ENCODE measurements around the gene SHISA2.

SHISA2 gene

GRCh38 chr13:26047040-26047439 is 4.8 kb downstream of the SHISA2 start:
- no peak for DNase-seq

GRCh38 chr13:26046639-26047038 is 5.2 kb downstream of the SHISA2 start:
- no peak for DNase-seq

DNA sequence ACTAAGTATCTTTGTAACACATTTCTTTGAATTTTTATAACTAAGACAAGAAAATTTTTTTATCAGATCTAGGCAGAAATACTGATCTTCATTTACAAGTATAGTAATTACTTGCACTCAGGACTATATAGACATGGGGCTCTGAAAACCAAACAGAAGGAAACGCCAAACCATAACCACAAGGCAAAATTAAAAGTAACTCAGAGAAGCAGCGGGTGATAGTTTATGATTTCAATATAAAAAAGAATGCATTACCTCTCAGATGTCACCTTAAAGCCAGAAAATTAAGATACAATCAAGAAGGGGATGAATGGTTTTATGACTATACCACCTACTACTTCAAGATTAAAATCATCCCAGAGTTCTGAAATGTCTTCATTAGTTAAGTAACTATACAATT is 6.7 kb downstream of the SHISA2 start:
- no peak for DNase-seq

GRCh38 chr13:26042785-26043184 is 9.0 kb downstream of the SHISA2 start:
- DNase-seq = no peak

- no peak for DNase-seq
Observed at GRCh38 chr13:26041444-26041843, 10.4 kb downstream of the SHISA2 start.

DNA sequence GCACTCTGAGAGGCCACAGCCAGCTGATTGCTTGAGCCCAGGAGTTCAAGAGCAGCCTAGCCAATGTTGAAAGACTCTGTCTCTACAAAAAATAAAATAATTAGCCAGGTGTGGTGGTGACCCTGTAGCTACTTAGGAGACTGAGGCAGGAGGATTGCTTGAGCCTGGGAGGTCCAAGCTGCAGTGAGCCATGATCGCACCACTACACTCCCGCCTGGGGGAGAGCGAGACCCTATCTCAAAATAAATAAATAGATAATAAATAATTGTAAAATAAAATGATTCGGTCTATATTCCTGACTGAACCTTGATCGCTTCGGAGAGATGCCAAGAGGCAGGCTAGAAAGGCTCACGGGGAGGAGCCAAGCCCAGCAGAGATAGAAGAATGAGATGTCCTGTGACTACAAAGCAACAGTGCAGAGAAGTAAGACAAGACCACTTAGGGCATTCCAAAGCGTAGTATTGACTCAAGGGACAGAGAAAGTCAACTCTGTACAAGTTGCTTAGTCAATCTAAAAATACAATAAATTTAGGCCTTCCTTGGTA is 12.8 kb downstream of the SHISA2 start:
- no peak for DNase-seq

DNA sequence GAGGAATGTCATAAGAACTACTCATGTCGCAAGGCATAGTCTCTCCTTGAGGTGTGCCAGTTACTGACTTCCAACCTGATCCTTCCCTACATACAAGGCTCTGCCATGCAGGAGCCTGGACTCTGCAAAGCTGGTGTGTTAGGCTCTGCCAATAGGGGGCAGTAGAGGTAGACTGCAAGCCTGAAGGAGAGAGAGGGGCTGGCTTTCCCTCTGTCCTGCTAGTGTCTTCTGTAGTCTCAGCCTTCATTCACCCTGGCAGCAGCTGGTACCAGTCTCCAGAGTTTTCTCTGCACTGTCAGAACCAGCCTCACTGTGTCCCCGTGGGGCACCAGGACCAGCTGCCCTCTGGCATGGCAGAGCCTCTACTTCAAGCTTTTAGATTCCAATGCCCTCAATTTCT is 14.5 kb downstream of the SHISA2 start:
- no peak for DNase-seq

DNA sequence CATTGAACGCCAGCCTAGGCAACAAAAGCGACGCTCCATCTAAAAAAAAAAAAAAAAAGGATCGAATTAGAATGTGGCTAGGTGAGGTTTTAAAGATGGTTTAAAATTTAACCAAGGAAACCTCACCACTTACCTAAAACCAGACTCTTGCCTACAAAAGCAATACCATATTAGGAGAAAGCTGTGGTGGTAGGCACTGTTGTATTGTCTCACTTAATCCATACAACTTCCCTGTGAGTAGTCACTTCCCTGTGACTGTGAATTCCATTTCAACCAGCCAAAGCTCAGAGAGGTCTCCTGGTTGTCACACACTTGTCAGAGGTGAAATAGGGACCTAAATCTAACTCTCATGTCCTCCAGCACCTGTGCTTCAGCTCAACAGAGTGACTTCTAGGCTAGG is 15.4 kb downstream of the SHISA2 start:
- DNase-seq = no peak

DNA sequence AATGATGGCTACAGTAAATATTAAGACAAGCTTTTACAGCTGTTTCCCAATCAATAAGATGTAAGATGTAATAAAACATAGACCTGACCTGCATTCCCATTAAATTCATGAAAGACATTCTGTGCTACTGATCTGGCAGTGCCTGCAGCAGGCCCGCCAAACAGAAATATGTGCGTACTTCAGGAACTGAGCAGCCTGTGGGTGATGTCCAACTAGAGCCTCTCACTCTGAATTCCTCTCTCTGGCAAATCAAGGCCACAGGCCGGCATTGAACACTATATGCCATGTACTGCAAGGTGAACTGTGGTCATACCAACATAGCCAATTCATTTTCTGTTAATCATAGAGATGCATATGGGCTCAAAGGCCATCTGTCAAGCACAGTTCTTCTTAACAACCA is 17.8 kb downstream of the SHISA2 start:
- DNase-seq = no peak

GRCh38 chr13:26030331-26030730 is 21.5 kb downstream of the SHISA2 start:
- no peak for DNase-seq

- DNase-seq = no peak
Observed at GRCh38 chr13:26029581-26030136, 22.2 kb downstream of the SHISA2 start.

GRCh38 chr13:26026211-26026610 is 25.6 kb downstream of the SHISA2 start:
- no peak for DNase-seq

- no peak for DNase-seq
Observed at GRCh38 chr13:26025771-26026170, 26.0 kb downstream of the SHISA2 start.

DNA sequence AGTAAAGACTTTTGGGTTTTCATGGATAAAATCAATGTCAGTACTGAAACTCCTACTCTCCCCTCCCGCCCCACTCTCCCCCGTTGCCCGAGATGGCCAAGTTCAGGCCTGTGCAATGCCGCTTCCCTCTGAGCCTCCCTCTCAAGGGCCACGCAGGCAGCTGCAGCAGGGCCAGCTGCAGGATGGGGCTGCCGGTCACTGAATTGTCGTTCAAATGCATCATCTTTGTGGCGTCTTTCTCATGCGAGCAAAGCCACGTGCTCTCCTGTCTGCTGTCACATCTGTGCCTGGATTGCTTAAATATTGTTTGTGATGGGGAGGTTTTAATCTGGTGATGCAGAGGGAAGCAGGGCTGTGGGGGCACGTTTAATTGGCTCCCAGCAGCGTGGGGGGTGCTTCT is 26.6 kb downstream of the SHISA2 start:
- no peak for DNase-seq

DNA sequence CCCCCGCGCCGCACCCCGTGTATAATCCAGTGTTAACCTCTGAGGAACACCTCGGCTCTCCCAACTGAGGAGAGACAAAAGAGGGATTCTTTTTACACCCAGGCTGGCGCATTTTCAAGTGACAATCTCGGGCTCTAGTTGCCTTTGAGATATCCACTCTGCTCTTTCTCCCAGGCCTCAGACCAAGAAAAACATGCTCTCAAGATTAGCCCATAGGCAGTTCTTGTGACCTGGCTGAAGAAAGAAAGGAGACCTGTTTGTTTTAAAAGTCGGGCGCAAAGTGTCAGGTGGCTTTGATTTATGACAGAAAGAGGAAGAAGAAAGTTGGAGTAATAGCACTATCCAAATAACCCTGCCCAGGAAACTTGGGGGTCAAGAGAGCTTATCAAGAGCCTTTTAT is 27.3 kb downstream of the SHISA2 start:
- DNase-seq = no peak

- no peak for DNase-seq
Observed at GRCh38 chr13:26022538-26023292, 29.1 kb downstream of the SHISA2 start.

- DNase-seq = no peak
Observed at GRCh38 chr13:26021956-26022355, 29.9 kb downstream of the SHISA2 start.

DNA sequence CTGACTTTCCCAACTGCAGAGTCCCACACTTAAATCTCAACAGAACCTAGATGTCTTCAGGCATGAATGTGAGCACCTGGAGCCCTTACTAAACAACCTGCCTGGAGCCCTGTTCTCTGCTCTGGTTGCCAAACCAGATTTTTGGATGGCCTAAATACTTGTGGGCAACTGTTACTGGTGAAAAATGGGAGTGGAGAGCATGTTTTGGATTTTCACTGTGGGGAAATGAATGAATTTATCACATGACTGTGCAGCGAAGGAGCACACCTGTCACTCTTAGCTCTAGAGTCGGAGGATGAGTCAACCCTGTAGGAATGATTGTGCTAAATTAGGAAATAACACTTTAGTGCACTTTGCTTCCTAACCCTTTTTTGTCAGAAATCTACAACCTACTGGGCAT is 30.3 kb downstream of the SHISA2 start:
- DNase-seq = no peak

GRCh38 chr13:26020891-26021290 is 30.9 kb downstream of the SHISA2 start:
- DNase-seq = no peak

DNA sequence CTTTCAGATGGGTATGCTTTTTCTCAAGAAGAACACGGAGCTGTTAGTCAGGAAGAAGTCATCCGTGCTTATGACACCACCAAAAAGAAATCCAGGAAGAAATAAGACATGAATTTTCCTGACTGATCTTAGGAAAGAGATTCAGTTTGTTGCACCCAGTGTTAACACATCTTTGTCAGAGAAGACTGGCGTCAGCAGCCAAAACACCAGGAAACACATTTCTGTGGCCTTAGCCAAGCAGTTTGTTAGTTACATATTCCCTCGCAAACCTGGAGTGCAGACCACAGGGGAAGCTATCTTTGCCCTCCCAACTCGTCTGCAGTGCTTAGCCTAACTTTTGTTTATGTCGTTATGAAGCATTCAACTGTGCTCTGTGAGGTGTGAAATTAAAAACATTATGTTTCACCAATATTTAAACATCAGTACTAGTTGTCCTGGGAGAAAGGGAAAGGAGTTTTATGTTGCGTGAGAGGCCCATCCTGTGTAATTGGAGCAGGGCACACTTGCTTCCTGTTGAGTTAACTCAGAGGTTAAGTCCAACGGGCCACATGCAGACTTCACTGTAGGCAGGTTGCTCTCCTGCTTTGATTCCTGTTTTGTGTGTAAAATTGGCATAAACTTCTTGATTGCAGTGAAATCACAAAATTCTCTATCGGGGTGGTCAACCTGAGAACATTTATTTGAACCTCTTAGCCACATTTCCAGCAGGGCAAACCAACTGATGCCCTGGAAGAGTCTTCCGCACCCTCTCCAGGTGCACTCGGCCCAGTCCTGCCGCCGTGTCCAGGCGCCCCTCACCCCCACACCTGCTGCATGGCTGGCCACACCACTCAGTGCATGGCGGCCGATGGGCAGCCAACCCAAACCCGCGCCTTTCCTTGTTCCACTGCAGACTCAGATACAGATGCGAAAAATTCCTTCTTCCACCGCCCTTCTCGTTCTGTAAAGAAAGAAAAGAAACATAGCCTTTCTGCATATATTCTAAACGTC is 31.6 kb downstream of the SHISA2 start:
- DNase-seq = no peak

DNA sequence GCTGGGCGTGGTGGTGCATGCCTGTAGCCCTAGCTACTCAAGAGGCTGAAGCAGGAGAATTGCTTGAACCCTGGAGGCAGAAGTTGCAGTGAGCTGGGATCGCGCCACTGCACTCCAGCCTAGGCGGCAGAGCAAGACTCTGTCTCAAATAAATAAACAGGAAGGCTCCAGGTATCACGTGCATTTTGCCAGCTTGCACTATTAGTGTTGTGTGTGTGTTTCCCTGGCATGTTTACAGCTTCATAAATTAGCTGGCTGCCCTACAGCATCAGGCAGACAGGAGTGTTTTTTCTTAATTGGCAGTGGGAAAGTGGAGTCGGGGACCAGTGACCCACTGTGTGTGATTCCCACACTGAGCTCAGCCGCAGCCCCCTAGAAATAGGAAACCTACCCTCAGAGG is 32.6 kb downstream of the SHISA2 start:
- DNase-seq = no peak

DNA sequence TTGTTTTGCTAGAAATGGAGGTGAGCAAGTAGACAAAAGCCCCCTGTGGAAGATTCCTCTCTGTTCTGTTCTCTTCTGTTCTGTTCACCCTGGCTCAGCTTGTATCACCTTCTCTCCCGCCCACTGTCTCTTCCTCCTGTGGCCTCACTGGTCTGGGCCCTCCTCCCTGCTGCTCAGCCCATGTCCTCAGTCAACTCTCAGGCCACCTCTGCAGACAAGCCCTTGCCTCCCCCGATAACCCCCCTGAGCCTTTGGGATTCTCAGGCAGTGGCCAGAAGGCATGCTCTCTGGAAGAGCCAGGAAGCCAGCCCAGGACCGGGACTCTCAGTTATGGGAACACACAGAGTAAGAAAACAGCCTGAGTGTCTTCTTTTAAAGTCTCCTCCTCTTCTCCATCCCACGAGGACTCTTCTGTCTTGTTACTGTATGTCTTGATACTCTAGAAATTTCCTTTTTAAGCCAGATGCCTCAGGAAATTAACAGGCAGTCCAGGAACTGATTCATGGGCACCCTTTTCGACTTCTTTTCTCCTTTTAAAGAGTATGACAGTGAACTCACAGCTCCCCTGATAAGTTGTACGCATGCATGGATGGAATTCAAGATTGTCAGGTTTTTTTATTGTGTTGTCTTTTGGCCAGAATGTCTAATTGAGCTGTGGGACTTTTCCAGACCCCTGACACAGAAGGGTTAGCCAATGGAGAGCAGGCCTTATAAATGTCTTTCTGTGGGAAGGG is 33.7 kb downstream of the SHISA2 start:
- DNase-seq = no peak

Measured in bone marrow (tissue), 2 donors.